ENCODE data around the gene B3GNT4. TPM values are rescaled to one million over a fixed set of nuclear protein-coding genes. Genes with fewer than 3 reads are reported as not detected.
"Not testable (repeated sequence)": the region's sequence is repeated elsewhere in the genome, so short reads cannot be mapped to it uniquely, and the experiment has no call there.

B3GNT4 gene
- total RNA-seq, 1 experiment from 2014 or later: not detected

DNA sequence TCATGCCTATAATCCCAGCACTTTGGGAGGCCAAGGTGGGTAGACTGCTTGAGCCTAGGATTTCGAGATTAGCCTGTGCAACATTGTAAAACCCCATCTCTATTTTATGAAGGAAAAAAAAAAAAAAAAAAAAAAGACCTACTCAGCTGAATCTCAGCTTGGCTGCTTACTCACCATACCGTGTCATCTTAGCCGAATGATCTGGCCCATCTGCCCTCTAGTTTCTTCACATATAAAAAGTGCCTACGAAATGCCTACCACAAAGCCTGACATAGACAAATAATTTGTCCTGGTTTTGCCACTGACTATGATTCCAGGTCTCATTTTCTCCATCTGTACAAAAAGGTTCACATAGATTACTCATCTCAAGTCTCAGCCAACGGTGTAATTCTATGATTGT is 12.3 kb downstream of the B3GNT4 start:
- peak; percentile 46 for DNase-seq (ENCODE audit: low read depth)

DNA sequence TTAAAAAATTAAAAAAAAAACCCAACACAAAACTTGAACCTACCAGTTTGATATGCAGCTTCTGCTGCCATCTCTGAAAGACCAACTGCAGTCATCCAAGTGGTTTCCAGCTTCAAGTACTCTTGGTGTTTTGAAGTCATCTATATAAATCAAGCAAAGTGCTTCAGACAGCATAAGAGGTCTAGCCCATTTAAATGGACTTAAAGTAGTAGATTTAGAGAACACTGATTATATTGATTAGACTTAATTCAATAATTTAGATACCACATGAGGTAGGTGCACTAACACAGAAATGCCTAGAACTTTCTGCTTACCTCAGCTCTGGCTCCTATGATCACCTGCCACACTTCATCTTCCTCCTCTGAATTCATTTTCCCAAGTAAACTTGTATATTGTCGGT is 12.9 kb downstream of the B3GNT4 start:
- no peak for DNase-seq (ENCODE audit: low read depth)

DNA sequence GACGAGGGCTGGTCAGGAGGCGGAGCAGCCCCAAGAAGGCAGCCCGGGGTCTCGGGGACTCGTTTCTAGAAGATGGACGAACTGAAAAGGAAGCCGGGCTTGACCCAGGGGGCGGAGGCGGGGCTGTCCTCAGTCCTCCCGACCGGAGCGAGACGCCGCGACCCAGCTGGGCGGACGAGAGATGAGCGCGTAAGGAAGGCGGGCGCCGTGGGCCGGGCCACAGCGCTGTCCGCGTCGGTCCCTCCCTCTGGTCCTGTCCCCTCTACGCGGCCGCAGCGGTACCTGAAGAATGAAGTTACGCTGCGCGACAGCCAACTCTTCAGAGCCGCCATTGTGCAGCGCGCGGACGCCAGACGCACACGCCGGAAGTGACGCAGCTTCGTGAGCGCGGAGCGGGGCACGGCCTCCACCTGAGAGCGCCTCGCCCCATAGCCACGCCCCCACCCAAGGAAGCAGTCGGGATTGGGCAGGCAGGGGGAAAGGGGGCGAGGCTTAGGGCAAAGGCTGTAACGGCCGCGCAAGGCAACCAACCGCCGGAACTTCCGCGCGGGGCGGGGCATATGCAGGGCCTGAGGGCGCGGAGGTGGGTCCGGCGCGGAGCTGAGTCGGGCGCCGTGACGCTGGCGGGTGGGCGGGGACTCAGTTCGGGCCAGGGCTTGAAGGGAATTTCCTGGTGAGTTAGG is 22.3 kb downstream of the B3GNT4 start, which contains the start of gene DIABLO:
TSS of gene DIABLO (minus strand) at position 370 of the 683 bp plus-strand sequence. CDS start at position 332, 38 bp downstream.
- DNase-seq (ENCODE audit: low read depth): peak; percentile 99

- DNase-seq (ENCODE audit: low read depth): no peak
Measured at GRCh38 chr12:122226366-122227125, 23.0 kb downstream of the B3GNT4 start.

DNA sequence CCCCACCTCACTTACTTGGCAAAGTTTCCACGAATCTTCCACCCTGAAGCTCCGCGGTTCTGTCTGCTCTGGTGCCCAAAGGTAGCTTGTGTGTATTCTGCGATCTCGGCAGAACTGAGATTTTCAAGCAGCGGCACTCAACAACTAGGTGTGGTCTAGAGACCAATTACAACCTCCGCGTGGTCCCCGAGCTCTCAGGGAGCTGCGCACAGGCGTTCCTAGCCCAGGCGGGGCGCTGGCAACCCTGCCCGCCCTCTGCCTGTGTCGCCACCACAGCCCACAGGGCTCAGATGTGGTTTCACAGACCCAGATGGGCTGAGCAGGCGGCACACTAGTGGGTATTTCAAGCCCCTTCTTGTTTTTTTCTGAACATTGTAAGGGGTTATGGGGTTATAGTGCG is 23.8 kb downstream of the B3GNT4 start:
- DNase-seq (ENCODE audit: low read depth): no peak

GRCh38 chr12:122228092-122228491 is 24.6 kb downstream of the B3GNT4 start:
- no peak for DNase-seq (ENCODE audit: low read depth)

- DNase-seq (ENCODE audit: low read depth): no peak
Measured at GRCh38 chr12:122230798-122231197, 27.3 kb downstream of the B3GNT4 start.

DNA sequence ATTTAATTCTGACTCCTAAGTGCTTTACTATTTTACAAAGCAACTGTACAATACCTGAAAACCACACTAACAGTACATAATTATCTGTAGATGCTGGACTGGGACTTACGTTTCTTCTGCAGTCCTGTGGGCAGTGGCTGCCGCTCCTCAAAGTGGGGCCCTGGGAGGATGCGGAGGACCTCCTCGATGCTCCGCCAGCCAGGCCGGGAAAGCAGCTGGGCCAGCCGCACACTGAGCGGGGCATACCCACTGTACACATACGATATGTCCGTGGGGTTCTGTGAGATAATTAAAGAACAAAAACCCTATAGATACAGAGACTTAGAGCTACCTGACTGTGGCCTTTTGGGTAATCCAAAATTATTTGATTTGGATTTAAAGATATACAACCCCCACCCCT is 29.2 kb downstream of the B3GNT4 start:
- no peak for DNase-seq (ENCODE audit: low read depth)

- no peak for DNase-seq (ENCODE audit: low read depth)
Measured at GRCh38 chr12:122235741-122236140, 32.2 kb downstream of the B3GNT4 start.

DNA sequence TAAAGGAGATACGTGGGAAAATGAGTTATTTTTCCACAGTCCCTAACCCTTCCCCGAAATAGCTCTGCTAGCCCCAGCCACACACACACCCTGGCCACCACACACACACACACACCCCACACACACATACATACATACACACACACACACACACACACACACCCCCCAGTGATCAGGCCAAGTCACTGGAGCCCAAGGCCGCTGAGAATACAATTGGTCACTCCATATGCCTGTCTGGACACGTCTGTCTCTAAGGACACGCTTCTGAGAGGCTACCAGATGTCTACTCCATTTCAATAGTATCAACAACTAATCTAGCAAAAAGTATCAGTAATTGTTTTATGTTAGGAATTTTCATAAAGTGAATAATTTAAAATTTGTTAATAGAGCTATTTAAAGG is 35.4 kb downstream of the B3GNT4 start:
- no peak for DNase-seq (ENCODE audit: low read depth)

DNA sequence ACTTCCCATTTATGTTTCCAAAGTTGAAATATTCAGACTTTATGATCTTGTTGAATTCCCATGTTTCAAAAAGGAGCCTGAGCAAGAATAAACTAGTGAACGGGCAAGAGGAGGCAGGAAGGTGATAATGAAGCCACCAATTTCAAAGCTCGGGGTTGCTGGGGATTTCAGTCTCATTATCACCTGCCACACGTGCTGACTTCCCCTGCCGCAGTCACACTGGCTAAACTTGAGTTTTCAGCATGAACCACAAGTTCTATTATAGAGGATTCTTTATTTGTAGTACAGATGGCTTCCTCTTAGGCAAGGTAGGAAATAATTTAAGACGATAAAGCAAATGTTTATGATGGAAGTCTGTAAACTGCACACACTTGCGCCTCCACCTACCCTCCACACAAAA is 40.5 kb downstream of the B3GNT4 start:
- DNase-seq (ENCODE audit: low read depth): no peak

DNA sequence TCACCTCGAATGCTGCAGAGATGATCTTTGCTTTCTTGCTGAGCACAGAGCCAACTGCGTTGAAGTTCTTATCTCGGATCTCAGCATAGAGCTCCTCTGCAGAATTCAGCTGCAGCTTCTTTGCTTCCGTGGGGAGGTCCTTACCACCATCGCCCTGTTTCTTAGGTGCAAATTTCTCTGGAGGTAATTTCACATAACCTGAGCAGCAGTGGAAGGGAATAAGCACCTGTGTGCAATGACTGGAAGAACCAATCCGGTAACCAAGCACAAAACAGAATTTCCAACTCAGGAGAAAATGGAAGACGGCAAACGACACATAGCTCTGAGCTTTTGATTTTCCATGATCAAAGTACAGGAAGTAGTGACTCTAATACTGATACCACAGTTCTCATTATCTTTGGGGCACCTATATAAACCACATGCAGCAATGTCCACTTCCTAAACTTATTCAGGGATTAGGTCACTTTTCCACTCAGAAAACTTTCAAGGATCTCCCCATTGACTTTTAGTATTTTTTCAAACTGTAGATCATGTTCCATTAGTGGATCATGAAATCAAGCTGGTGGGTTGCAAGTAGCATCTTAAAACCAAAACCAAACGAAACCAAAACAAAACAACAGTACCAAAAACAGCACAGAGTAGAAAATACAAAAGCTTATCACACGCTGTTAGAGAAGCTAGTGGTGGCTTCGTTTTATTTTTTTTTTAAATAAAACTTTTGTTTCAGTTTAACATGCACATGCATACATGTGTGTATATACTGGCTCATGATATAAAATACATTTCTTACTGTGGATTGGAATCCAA is 41.3 kb downstream of the B3GNT4 start:
- no peak for DNase-seq (ENCODE audit: low read depth)

DNA sequence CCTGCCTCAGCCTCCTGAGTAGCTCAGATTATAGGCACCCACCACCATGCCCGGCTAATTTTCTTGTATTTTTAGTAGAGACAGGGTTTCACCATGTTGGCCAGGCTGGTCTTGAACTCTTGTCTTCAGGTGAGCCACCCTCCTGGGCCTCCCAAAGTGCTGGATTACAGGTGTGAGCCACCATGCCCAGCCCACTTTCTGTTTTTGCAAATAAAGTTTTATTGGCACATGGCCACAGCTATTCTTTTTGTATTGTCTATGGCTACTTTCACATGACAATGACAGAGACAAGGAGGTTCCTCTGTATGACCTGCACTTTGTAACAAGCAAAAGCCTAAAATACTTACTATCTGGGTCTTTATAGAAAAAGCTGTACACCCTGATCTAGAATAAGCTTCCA is 42.0 kb downstream of the B3GNT4 start:
- DNase-seq (ENCODE audit: low read depth): no peak

DNA sequence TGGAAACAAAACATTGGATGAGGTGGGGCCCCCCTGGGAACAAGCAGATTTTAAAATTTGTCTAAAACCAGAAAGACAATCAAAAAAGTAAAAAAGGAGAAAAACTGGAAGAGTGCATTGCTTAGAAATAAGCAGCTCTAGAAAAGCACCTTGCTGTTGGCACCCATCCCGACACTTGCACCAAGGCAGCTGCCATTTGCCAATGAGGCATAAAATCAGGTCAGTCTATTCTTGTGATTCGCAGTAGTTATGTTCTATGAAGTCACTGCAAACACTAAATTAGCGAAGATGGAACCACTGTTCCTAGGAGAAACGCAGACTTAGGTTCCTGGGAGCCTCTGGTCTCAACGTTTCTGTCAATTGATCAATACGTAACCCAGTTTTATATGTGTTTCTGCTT is 46.5 kb downstream of the B3GNT4 start:
- no peak for DNase-seq (ENCODE audit: low read depth)

DNA sequence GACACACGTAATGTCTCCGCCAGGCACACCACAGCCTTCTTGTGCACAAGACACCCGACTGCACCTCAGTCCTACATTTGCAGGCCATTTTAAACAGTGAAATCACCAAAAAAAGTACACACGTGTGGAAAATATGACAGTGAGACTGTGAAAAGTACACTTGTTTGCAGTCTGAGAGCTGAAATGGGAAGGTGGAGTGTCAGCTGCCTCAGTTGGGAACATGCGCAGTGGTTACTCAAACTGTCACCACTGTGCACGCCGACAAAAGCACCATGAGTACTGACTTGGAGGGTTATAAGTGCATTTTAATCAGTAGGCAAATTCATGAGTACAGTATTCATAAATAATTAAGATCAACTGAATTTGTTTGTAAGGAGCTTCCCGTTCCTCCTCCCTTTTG is 47.0 kb downstream of the B3GNT4 start:
- no peak for DNase-seq (ENCODE audit: low read depth)

- DNase-seq (ENCODE audit: low read depth): not testable (repeated sequence)
Measured at GRCh38 chr12:122258462-122258861, 55.0 kb downstream of the B3GNT4 start.

Other genes with a start within 250 kb of the B3GNT4 start
- gene BCL7A, start 181.8 kb upstream of the B3GNT4 start, total RNA-seq (2014; rRNA removed): 3.1 and 5.7 TPM in 2 replicates
- gene MLXIP, start 125.0 kb upstream of the B3GNT4 start, total RNA-seq (2014; rRNA removed): 7.8 and 8.4 TPM in 2 replicates
- not detected in 2 replicates for gene IL31, start 29.5 kb upstream of the B3GNT4 start, total RNA-seq (2014; rRNA removed)
- not detected in 2 replicates for gene LRRC43, start 20.6 kb upstream of the B3GNT4 start, total RNA-seq (2014; rRNA removed)
- 61.8 and 64.6 TPM in 2 replicates for gene DIABLO, start 22.3 kb downstream of the B3GNT4 start, total RNA-seq (2014; rRNA removed)
- 22.4 and 23.1 TPM in 2 replicates for gene VPS33A, start 62.8 kb downstream of the B3GNT4 start, total RNA-seq (2014; rRNA removed)
- 35.1 and 38.3 TPM in 2 replicates for gene CLIP1, start 219.0 kb downstream of the B3GNT4 start, total RNA-seq (2014; rRNA removed)

All from LHCN-M2 (cell line).